ENCODE results near the gene COL9A3.

The COL9A3 gene

GRCh38 chr20:62813588-62813987 is 3.3 kb upstream of the COL9A3 start:
- DNase-seq = no peak

- DNase-seq = no peak
These were observed 2.7 kb upstream of the COL9A3 start for GRCh38 chr20:62814060-62814708.

GRCh38 chr20:62814709-62815065 is 2.2 kb upstream of the COL9A3 start:
- DNase-seq = no peak

GRCh38 chr20:62815066-62815991 is 1.5 kb upstream of the COL9A3 start:
- no peak for DNase-seq

- DNase-seq = no peak
These were observed 593 bp upstream of the COL9A3 start for GRCh38 chr20:62816031-62816883.

- DNase-seq = no peak
These were observed 1.2 kb downstream of the COL9A3 start for GRCh38 chr20:62817975-62818591.

- peak; percentile 79 for DNase-seq
These were observed 2.0 kb downstream of the COL9A3 start for GRCh38 chr20:62818592-62819493.

- DNase-seq = no peak
These were observed 2.8 kb downstream of the COL9A3 start for GRCh38 chr20:62819494-62820174.

GRCh38 chr20:62820208-62820961 is 3.5 kb downstream of the COL9A3 start:
- no peak for DNase-seq

GRCh38 chr20:62820962-62821725 is 4.3 kb downstream of the COL9A3 start:
- DNase-seq = no peak

- DNase-seq = no peak
These were observed 4.9 kb downstream of the COL9A3 start for GRCh38 chr20:62821726-62822210.

GRCh38 chr20:62822239-62822787 is 5.5 kb downstream of the COL9A3 start:
- no peak for DNase-seq

- DNase-seq = peak; percentile 37
These were observed 6.2 kb downstream of the COL9A3 start for GRCh38 chr20:62822788-62823651.

- DNase-seq = no peak
These were observed 7.0 kb downstream of the COL9A3 start for GRCh38 chr20:62823688-62824475.

- DNase-seq = peak; percentile 58
These were observed 7.9 kb downstream of the COL9A3 start for GRCh38 chr20:62824476-62825332.

- no peak for DNase-seq
These were observed 8.6 kb downstream of the COL9A3 start for GRCh38 chr20:62825333-62825985.
